HL-60 (cell line): ENCODE data around the gene GZMA.

Source experiments
- DNase-seq, 2 experiments: peaks; one replicate each; pipeline ENCODE4 v3.0.0-alpha.2; 2010 to 2020; ENCODE audit warnings: low read depth in 1 of 2, low spot score in 1 of 2
- H3K27ac ChIP-seq: fragments of 250-450 bp; sonication (Bioruptor Pico); replicated peaks from 2 replicates; pipeline ENCODE4 v1.5.1; 2020; ENCODE audit warnings: mild to moderate bottlenecking, moderate library complexity
- H3K27me3 ChIP-seq: fragments of 250-450 bp; sonication (Bioruptor Pico); 2 replicates; pipeline ENCODE4 v1.5.1; 2021; ENCODE audit warnings: mild to moderate bottlenecking, moderate library complexity; ENCODE audit not compliant: insufficient read depth, poor library complexity, severe bottlenecking
- H3K4me3 ChIP-seq: replicated peaks from 2 replicates; pipeline ENCODE4 v1.5.1; 2011; ENCODE audit warnings: mild to moderate bottlenecking, control low read depth, low read length; ENCODE audit not compliant: insufficient read depth
- GABPA ChIP-seq: IDR thresholded peaks from 2 replicates; pipeline ENCODE4 v1.6.1; 2012; ENCODE audit warnings: low read depth
- POLR2AphosphoS5 ChIP-seq: IDR thresholded peaks from 2 replicates; pipeline ENCODE4 v1.6.1; 2012; ENCODE audit warnings: low read depth
- SPI1 ChIP-seq: IDR thresholded peaks from 2 replicates; pipeline ENCODE4 v1.6.1; 2012; ENCODE audit warnings: low read depth, mild to moderate bottlenecking, borderline replicate concordance
- TF ChIP-seq, protein P1 (sequence below): IDR thresholded peaks from 2 replicates; pipeline ENCODE4 v1.6.1; 2012; ENCODE audit warnings: low read depth; ENCODE audit not compliant: insufficient replicate concordance
- TF ChIP-seq, protein P2 (sequence below): IDR thresholded peaks from one replicate; pipeline ENCODE4 v1.5.1; 2011; ENCODE audit warnings: low read length, control low read depth, inconsistent platforms; ENCODE audit not compliant: insufficient read depth

GZMA gene

DNA sequence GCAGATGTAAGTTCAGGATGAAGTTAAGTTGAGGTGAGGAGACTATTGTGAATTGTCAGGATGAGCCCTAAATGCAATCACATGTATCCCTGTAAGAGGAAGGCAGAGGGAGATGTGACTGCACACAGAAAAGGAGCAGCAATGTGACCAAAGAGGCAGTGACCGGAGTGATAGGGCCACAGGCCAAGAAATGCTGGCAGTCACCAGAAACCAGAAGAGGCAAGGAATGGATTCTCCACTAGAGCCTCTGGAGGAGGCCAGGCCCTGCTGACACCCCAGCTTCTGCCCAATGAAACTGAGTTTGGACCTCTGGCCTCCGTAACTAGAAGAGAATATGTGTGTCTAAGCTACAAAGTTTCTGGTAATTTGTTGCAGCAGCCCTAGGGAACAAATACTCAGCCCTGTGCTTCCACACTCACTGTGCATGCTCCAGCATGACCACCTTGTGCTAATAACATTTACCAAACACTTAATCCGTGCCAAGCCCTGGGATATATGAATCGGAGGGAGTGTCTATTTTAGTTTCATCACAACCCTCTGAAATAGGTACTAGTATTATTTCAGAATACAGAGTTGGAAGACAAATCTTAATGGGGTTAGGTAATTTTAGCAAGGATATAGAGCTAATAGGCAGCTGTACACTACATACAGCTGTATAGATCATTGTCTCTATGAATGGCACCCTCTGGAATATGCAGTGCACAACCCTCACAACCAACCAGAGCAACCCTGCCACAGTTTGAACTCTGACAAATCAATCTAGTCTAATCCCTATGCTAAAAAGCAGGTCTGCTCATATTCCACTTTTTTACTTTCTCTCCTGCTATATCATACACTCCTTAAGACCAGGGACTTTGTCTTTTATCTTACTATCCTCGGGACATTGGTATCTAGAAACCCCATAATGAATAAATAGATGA lies 49.7 kb downstream of the GZMA start:
- H3K27me3 ChIP-seq = no peaks in the 10 kb centered on the region
- no peak overlapping the region for H3K27ac ChIP-seq
- TF ChIP-seq, protein P1, sequence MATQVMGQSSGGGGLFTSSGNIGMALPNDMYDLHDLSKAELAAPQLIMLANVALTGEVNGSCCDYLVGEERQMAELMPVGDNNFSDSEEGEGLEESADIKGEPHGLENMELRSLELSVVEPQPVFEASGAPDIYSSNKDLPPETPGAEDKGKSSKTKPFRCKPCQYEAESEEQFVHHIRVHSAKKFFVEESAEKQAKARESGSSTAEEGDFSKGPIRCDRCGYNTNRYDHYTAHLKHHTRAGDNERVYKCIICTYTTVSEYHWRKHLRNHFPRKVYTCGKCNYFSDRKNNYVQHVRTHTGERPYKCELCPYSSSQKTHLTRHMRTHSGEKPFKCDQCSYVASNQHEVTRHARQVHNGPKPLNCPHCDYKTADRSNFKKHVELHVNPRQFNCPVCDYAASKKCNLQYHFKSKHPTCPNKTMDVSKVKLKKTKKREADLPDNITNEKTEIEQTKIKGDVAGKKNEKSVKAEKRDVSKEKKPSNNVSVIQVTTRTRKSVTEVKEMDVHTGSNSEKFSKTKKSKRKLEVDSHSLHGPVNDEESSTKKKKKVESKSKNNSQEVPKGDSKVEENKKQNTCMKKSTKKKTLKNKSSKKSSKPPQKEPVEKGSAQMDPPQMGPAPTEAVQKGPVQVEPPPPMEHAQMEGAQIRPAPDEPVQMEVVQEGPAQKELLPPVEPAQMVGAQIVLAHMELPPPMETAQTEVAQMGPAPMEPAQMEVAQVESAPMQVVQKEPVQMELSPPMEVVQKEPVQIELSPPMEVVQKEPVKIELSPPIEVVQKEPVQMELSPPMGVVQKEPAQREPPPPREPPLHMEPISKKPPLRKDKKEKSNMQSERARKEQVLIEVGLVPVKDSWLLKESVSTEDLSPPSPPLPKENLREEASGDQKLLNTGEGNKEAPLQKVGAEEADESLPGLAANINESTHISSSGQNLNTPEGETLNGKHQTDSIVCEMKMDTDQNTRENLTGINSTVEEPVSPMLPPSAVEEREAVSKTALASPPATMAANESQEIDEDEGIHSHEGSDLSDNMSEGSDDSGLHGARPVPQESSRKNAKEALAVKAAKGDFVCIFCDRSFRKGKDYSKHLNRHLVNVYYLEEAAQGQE = no peak
- no peak for TF ChIP-seq POLR2AphosphoS5
- TF ChIP-seq, protein P2, sequence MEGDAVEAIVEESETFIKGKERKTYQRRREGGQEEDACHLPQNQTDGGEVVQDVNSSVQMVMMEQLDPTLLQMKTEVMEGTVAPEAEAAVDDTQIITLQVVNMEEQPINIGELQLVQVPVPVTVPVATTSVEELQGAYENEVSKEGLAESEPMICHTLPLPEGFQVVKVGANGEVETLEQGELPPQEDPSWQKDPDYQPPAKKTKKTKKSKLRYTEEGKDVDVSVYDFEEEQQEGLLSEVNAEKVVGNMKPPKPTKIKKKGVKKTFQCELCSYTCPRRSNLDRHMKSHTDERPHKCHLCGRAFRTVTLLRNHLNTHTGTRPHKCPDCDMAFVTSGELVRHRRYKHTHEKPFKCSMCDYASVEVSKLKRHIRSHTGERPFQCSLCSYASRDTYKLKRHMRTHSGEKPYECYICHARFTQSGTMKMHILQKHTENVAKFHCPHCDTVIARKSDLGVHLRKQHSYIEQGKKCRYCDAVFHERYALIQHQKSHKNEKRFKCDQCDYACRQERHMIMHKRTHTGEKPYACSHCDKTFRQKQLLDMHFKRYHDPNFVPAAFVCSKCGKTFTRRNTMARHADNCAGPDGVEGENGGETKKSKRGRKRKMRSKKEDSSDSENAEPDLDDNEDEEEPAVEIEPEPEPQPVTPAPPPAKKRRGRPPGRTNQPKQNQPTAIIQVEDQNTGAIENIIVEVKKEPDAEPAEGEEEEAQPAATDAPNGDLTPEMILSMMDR = no peak
- no peak overlapping the region for H3K4me3 ChIP-seq
- DNase-seq = no peak

DNA sequence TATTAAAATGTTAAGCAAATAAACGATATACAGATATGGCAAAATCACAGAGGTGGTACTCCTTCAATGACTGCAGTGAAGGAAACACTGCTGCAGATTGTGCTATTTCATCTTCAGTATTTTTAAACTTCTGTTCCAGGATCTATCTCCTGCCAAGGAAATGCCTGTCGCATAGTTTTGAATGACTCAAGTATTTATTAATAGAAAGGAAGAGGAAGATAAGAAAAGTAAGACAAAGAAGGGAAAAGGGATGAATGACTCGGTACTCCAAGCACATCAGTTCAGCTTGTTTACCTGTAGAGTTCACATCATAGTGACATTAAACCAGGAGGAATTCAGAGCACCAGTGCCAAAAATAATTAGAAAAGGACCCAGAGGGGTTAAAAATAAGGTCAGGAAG lies 52.4 kb downstream of the GZMA start:
- Histone ChIP-seq H3K27ac (no peak overlapping the region), H3K27me3 (no peaks in the 10 kb centered on the region), H3K4me3 (no peak overlapping the region)
- no peak for DNase-seq
- TF ChIP-seq, protein P1 = no peak
- TF ChIP-seq POLR2AphosphoS5 (no peak), GABPA (no peak), SPI1 (no peak)
- TF ChIP-seq, protein P2 = no peak
